ENCODE results near the gene EFEMP1.

EFEMP1 gene

GRCh38 chr2:55918856-55919255, 4.7 kb downstream of the EFEMP1 start:
- peaks cover 7% of the 10 kb centered on the region for H3K4me1 Mint-ChIP-seq (ENCODE audit: low read depth)
- H3K9me3 Mint-ChIP-seq = no peaks in the 10 kb centered on the region
- H3K27ac Mint-ChIP-seq = no peak overlapping the region
- DNase-seq = no peak
- H3K27me3 Mint-ChIP-seq = peaks cover 28% of the 10 kb centered on the region
- no peak overlapping the region for H3K4me3 Mint-ChIP-seq
- no peaks in the 10 kb centered on the region for H3K36me3 Mint-ChIP-seq (ENCODE audit: low read depth)

GRCh38 chr2:55917713-55918390, 5.7 kb downstream of the EFEMP1 start:
- peaks cover 20% of the 10 kb centered on the region for H3K27me3 Mint-ChIP-seq
- no peak overlapping the region for H3K27ac Mint-ChIP-seq
- no peak overlapping the region for H3K4me3 Mint-ChIP-seq
- H3K4me1 Mint-ChIP-seq (ENCODE audit: low read depth) = peaks cover under 1% of the 10 kb centered on the region
- no peaks in the 10 kb centered on the region for H3K36me3 Mint-ChIP-seq (ENCODE audit: low read depth)
- no peak for DNase-seq
- H3K9me3 Mint-ChIP-seq = no peaks in the 10 kb centered on the region

GRCh38 chr2:55917117-55917516, 6.5 kb downstream of the EFEMP1 start:
- peaks cover 13% of the 10 kb centered on the region for H3K27me3 Mint-ChIP-seq
- DNase-seq = no peak
- H3K36me3 Mint-ChIP-seq (ENCODE audit: low read depth) = no peaks in the 10 kb centered on the region

GRCh38 chr2:55916473-55917049, 7.0 kb downstream of the EFEMP1 start:
- no peak for DNase-seq
- peaks cover 9% of the 10 kb centered on the region for H3K27me3 Mint-ChIP-seq
- no peak overlapping the region for H3K4me3 Mint-ChIP-seq
- no peak overlapping the region for H3K27ac Mint-ChIP-seq
- no peaks in the 10 kb centered on the region for H3K9me3 Mint-ChIP-seq
- H3K4me1 Mint-ChIP-seq (ENCODE audit: low read depth) = no peaks in the 10 kb centered on the region
- H3K36me3 Mint-ChIP-seq (ENCODE audit: low read depth) = no peaks in the 10 kb centered on the region

More at GRCh38 chr2:55917117-55917516, 6.5 kb downstream of the EFEMP1 start:
- Mint-ChIP-seq H3K9me3 (no peaks in the 10 kb centered on the region), H3K27ac (no peak overlapping the region), H3K4me3 (no peak overlapping the region), H3K4me1 (ENCODE audit: low read depth) (no peaks in the 10 kb centered on the region)

GRCh38 chr2:55914786-55915185, 8.8 kb downstream of the EFEMP1 start:
- Mint-ChIP-seq H3K9me3 (no peaks in the 10 kb centered on the region), H3K36me3 (ENCODE audit: low read depth) (no peaks in the 10 kb centered on the region), H3K4me3 (no peak overlapping the region), H3K27ac (no peak overlapping the region), H3K4me1 (ENCODE audit: low read depth) (no peaks in the 10 kb centered on the region), H3K27me3 (no peaks in the 10 kb centered on the region)
- DNase-seq = no peak

GRCh38 chr2:55912926-55913325, 10.7 kb downstream of the EFEMP1 start:
- peaks cover 5% of the 10 kb centered on the region for H3K27me3 Mint-ChIP-seq
- no peaks in the 10 kb centered on the region for H3K9me3 Mint-ChIP-seq
- H3K27ac Mint-ChIP-seq = no peak overlapping the region
- H3K36me3 Mint-ChIP-seq (ENCODE audit: low read depth) = no peaks in the 10 kb centered on the region
- no peaks in the 10 kb centered on the region for H3K4me1 Mint-ChIP-seq (ENCODE audit: low read depth)
- H3K4me3 Mint-ChIP-seq = no peak overlapping the region
- DNase-seq = no peak

- no peak for DNase-seq
- no peaks in the 10 kb centered on the region for H3K36me3 Mint-ChIP-seq (ENCODE audit: low read depth)
- H3K9me3 Mint-ChIP-seq = no peaks in the 10 kb centered on the region
- no peaks in the 10 kb centered on the region for H3K4me1 Mint-ChIP-seq (ENCODE audit: low read depth)
- H3K27ac Mint-ChIP-seq = no peak overlapping the region
- no peak overlapping the region for H3K4me3 Mint-ChIP-seq
- H3K27me3 Mint-ChIP-seq = peaks cover 5% of the 10 kb centered on the region
Measured at GRCh38 chr2:55910077-55910476, 13.5 kb downstream of the EFEMP1 start.

GRCh38 chr2:55907686-55908085, 15.9 kb downstream of the EFEMP1 start:
- Mint-ChIP-seq H3K9me3 (peaks cover 4% of the 10 kb centered on the region), H3K27ac (no peak overlapping the region), H3K27me3 (peaks cover 5% of the 10 kb centered on the region), H3K4me3 (no peak overlapping the region), H3K36me3 (ENCODE audit: low read depth) (no peaks in the 10 kb centered on the region), H3K4me1 (ENCODE audit: low read depth) (no peaks in the 10 kb centered on the region)
- DNase-seq = no peak

- H3K9me3 Mint-ChIP-seq = peaks cover 4% of the 10 kb centered on the region
- no peak for DNase-seq
- no peaks in the 10 kb centered on the region for H3K36me3 Mint-ChIP-seq (ENCODE audit: low read depth)
- no peak overlapping the region for H3K4me3 Mint-ChIP-seq
- H3K27ac Mint-ChIP-seq = no peak overlapping the region
- H3K27me3 Mint-ChIP-seq = peaks cover 5% of the 10 kb centered on the region
- H3K4me1 Mint-ChIP-seq (ENCODE audit: low read depth) = no peaks in the 10 kb centered on the region
Measured at GRCh38 chr2:55906993-55907392, 16.6 kb downstream of the EFEMP1 start.

GRCh38 chr2:55903727-55904126, 19.9 kb downstream of the EFEMP1 start:
- Mint-ChIP-seq H3K4me3 (no peak overlapping the region), H3K36me3 (ENCODE audit: low read depth) (no peaks in the 10 kb centered on the region), H3K27ac (no peak overlapping the region), H3K4me1 (ENCODE audit: low read depth) (no peaks in the 10 kb centered on the region), H3K27me3 (no peaks in the 10 kb centered on the region), H3K9me3 (peaks cover 4% of the 10 kb centered on the region)
- DNase-seq = no peak

GRCh38 chr2:55902971-55903370, 20.6 kb downstream of the EFEMP1 start:
- Mint-ChIP-seq H3K27ac (no peak overlapping the region), H3K4me3 (no peak overlapping the region), H3K4me1 (ENCODE audit: low read depth) (no peaks in the 10 kb centered on the region), H3K36me3 (ENCODE audit: low read depth) (no peaks in the 10 kb centered on the region), H3K9me3 (peaks cover 4% of the 10 kb centered on the region), H3K27me3 (no peaks in the 10 kb centered on the region)
- DNase-seq = no peak

- no peaks in the 10 kb centered on the region for H3K27me3 Mint-ChIP-seq
- H3K9me3 Mint-ChIP-seq = peaks cover 4% of the 10 kb centered on the region
- no peak overlapping the region for H3K4me3 Mint-ChIP-seq
- H3K4me1 Mint-ChIP-seq (ENCODE audit: low read depth) = no peaks in the 10 kb centered on the region
- H3K27ac Mint-ChIP-seq = no peak overlapping the region
- no peak for DNase-seq
- no peaks in the 10 kb centered on the region for H3K36me3 Mint-ChIP-seq (ENCODE audit: low read depth)
Measured at GRCh38 chr2:55902429-55902828, 21.2 kb downstream of the EFEMP1 start.

- no peak overlapping the region for H3K27ac Mint-ChIP-seq
- no peaks in the 10 kb centered on the region for H3K27me3 Mint-ChIP-seq
- H3K4me1 Mint-ChIP-seq (ENCODE audit: low read depth) = no peaks in the 10 kb centered on the region
- DNase-seq = no peak
- no peaks in the 10 kb centered on the region for H3K36me3 Mint-ChIP-seq (ENCODE audit: low read depth)
- peaks cover 4% of the 10 kb centered on the region for H3K9me3 Mint-ChIP-seq
- no peak overlapping the region for H3K4me3 Mint-ChIP-seq
Measured at GRCh38 chr2:55901941-55902340, 21.6 kb downstream of the EFEMP1 start.

- no peak for DNase-seq
- Mint-ChIP-seq H3K4me3 (no peak overlapping the region), H3K9me3 (peaks cover 4% of the 10 kb centered on the region), H3K27me3 (no peaks in the 10 kb centered on the region), H3K36me3 (ENCODE audit: low read depth) (no peaks in the 10 kb centered on the region), H3K4me1 (ENCODE audit: low read depth) (no peaks in the 10 kb centered on the region), H3K27ac (no peak overlapping the region)
Measured at GRCh38 chr2:55901322-55901721, 22.3 kb downstream of the EFEMP1 start.

- no peaks in the 10 kb centered on the region for H3K36me3 Mint-ChIP-seq (ENCODE audit: low read depth)
- no peak for DNase-seq
- H3K27ac Mint-ChIP-seq = no peak overlapping the region
- no peaks in the 10 kb centered on the region for H3K4me1 Mint-ChIP-seq (ENCODE audit: low read depth)
- H3K4me3 Mint-ChIP-seq = no peak overlapping the region
- peaks cover 4% of the 10 kb centered on the region for H3K9me3 Mint-ChIP-seq
- H3K27me3 Mint-ChIP-seq = no peaks in the 10 kb centered on the region
Measured at GRCh38 chr2:55899881-55900280, 23.7 kb downstream of the EFEMP1 start.
